IMR-90 (cell line): ENCODE measurements around the gene OPCML.

Experiments
- CEBPB ChIP-seq: IDR thresholded peaks from 2 replicates; pipeline ENCODE4 v1.6.1; 2012; ENCODE audit warnings: low read depth, low read length, improper control_type of control experiment
- ELK1 ChIP-seq: fragments of 150-350 bp; IDR thresholded peaks from 2 replicates; pipeline ENCODE4 v1.6.1; 2016; ENCODE audit warnings: low read depth, mild to moderate bottlenecking, low read length, moderate library complexity, borderline replicate concordance
- MAFK ChIP-seq: IDR thresholded peaks from 2 replicates; pipeline ENCODE4 v1.6.1; 2012; ENCODE audit warnings: low read depth, low read length, improper control_type of control experiment
- MXI1 ChIP-seq: IDR thresholded peaks from 2 replicates; pipeline ENCODE4 v1.6.1; 2012; ENCODE audit warnings: low read depth, mild to moderate bottlenecking, low read length, moderate library complexity, borderline replicate concordance
- POLR2A ChIP-seq: IDR thresholded peaks from 2 replicates; pipeline ENCODE4 v1.6.1; 2012; ENCODE audit warnings: mild to moderate bottlenecking, low read depth, low read length
- RAD21 ChIP-seq: IDR thresholded peaks from 2 replicates; pipeline ENCODE4 v1.6.1; 2012; ENCODE audit warnings: low read length, improper control_type of control experiment
- RCOR1 ChIP-seq: IDR thresholded peaks from 2 replicates; pipeline ENCODE4 v1.6.1; 2012; ENCODE audit warnings: mild to moderate bottlenecking, low read length, improper control_type of control experiment; ENCODE audit not compliant: insufficient replicate concordance
- RFX5 ChIP-seq: IDR thresholded peaks from 2 replicates; pipeline ENCODE4 v1.8.0; 2012; ENCODE audit warnings: low read depth, mild to moderate bottlenecking, low read length, moderate library complexity
- SMC3 ChIP-seq: fragments of 150-350 bp; IDR thresholded peaks from 2 replicates; pipeline ENCODE4 v1.6.1; 2016; ENCODE audit warnings: low read depth, mild to moderate bottlenecking, antibody characterized with exemption, low read length, moderate library complexity
- TF ChIP-seq, protein P1 (sequence below): conservative IDR thresholded peaks from 2 replicates; pipeline ENCODE4 v1.5.1; 2012; ENCODE audit warnings: mild to moderate bottlenecking, low read depth, low read length, improper control_type of control experiment

- no peak for TF ChIP-seq POLR2A
- TF ChIP-seq, protein P1, sequence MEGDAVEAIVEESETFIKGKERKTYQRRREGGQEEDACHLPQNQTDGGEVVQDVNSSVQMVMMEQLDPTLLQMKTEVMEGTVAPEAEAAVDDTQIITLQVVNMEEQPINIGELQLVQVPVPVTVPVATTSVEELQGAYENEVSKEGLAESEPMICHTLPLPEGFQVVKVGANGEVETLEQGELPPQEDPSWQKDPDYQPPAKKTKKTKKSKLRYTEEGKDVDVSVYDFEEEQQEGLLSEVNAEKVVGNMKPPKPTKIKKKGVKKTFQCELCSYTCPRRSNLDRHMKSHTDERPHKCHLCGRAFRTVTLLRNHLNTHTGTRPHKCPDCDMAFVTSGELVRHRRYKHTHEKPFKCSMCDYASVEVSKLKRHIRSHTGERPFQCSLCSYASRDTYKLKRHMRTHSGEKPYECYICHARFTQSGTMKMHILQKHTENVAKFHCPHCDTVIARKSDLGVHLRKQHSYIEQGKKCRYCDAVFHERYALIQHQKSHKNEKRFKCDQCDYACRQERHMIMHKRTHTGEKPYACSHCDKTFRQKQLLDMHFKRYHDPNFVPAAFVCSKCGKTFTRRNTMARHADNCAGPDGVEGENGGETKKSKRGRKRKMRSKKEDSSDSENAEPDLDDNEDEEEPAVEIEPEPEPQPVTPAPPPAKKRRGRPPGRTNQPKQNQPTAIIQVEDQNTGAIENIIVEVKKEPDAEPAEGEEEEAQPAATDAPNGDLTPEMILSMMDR: no peak
- TF ChIP-seq SMC3: no peak
- no peak for TF ChIP-seq ELK1
- TF ChIP-seq RAD21: no peak
- no peak for TF ChIP-seq RFX5
- TF ChIP-seq CEBPB: no peak
- TF ChIP-seq RCOR1: no peak
- no peak for TF ChIP-seq MAFK
- no peak for TF ChIP-seq MXI1
Observed at GRCh38 chr11:133476570-133477250, 55.6 kb downstream of the OPCML start.
